ENCODE results near the gene TKTL1. TPM values are rescaled to one million over a fixed set of nuclear protein-coding genes. Genes with fewer than 3 reads are reported as not detected.

Gene TKTL1
- total RNA-seq, 1 donor from 2014 or later: 22.4 TPM

- no peak for DNase-seq (ENCODE audit: low spot score)
Measured at GRCh38 chrX:154359362-154360154, 64.0 kb downstream of the TKTL1 start.

- no peak for DNase-seq (ENCODE audit: low spot score)
Measured at GRCh38 chrX:154360155-154360713, 64.6 kb downstream of the TKTL1 start.

DNA sequence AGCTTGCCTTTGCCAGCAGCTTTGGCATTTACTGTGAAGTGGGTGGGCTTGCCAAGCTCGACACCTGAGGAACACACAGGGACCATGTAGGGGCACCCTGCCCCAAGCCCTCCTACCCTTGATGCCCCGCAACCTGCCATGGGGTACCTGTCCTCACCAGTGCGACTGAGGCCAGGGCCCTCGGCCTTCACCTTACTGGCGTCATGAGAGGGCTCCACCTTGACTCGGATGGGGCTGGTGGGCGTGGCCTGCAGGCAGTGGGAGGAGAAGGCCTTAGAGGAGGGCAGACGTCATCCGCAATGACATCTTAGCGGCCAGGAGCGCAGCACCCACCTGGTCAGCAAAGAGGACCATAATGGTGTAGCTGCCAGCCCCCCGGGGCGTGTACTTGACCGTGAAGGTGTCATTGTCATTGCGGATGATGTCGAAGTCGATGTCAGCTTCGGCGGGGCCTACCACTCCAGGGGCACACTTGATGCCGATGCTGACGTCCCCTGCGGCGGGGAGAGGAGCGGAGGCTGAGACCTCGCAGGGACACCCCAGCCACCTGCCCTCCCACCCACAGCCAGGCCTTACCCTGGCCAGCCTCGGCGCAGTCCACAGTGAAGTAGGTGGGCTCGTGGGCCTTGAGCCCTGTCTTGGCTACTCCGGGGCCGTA is 66.6 kb downstream of the TKTL1 start:
- no peak for DNase-seq (ENCODE audit: low spot score)

- DNase-seq (ENCODE audit: low spot score): no peak
Measured at GRCh38 chrX:154363706-154364439, 68.3 kb downstream of the TKTL1 start.

GRCh38 chrX:154365052-154365600 is 69.5 kb downstream of the TKTL1 start:
- DNase-seq (ENCODE audit: low spot score): no peak

- no peak for DNase-seq (ENCODE audit: low spot score)
Measured at GRCh38 chrX:154365997-154366665, 70.5 kb downstream of the TKTL1 start.

DNA sequence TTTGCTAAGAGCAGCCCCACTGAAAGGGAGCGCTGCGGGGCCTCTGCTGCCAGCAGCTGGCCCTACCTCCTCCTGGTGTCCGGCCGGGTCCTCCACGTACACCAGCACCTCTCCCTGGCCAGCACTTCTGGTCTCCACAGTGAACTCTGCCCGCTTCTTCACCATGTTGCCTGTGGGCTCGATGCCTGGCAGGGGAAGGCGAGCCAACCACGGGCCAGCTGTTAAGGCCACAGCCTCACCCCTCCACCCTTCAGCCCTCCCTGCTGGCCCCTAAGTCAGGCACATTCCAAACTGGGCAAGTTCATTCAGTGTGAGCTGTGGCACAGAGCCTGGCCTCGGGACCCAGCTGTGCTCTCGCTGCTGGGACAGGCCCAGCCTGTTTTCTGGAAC is 71.1 kb downstream of the TKTL1 start:
- DNase-seq (ENCODE audit: low spot score): no peak

- no peak for DNase-seq (ENCODE audit: low spot score)
Measured at GRCh38 chrX:154367474-154368308, 72.1 kb downstream of the TKTL1 start.

GRCh38 chrX:154368630-154369448 is 73.2 kb downstream of the TKTL1 start:
- DNase-seq (ENCODE audit: low spot score): peak; percentile 91

GRCh38 chrX:154369449-154370299 is 74.1 kb downstream of the TKTL1 start:
- peak; percentile 94 for DNase-seq (ENCODE audit: low spot score)

GRCh38 chrX:154370300-154371016 is 74.9 kb downstream of the TKTL1 start:
- DNase-seq (ENCODE audit: low spot score): no peak

DNA sequence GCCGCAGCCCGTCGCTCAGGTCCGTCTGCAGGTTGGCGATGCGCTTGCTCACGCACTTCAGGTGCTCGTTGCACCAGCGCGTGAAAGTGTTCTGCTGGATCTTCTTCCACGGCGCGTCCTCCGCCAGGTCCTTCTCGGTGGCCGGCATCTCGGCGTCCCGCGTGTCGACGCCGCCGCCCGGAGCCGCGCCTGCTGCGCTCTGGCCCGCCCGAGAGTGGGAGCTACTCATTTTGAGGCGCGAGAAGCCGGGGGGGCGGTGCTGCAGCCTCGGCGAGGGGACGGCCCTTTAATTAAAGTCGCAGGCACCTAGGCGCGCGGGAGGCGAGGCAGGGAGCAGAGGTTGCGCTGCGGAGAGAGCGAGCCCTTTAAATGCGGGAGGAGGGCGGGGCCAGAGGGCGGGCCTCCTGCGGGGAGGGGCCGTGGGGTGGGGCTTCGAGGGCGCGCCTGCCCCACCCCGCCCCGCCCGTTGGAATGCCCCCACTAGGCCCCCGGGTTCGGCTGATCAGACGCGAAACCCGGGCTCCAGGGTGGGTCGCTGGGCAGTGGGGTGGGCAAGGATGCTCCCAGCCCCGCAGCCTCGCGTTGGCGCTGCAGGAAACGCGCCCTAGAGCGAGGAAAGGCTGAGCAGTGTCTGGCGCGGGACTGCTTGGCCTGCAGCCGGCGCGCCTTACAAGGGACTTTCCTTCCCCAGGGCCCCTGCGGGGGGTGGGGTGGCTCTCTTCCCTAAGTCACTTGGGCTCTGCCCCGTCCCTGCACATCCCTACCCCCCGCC is 75.6 kb downstream of the TKTL1 start:
- peak; percentile 95 for DNase-seq (ENCODE audit: low spot score)

DNA sequence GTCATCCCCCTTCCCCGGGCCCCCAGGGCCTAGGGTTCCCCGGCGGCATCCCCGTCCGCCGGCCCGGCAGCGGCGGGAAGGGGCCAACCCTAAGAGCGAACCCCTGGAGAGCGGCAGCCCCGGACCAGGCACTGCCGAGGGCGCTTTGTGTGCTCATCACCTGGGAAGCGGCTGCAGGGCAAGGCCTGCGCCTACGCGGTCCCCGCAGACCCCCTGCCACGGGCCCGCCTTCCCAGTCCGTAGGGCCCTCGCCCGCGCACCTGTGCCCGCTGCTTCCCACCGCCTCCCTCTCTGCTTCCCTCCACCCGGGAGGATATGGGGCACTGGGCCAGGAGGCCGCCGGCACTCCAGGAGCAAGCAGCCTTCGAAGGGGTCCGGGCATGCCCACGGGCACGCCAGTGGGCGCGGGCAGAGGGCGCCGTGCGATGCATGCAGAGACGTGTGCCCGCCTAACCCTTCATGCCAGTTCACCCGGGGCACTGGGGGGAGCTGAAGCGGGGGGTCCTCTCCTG is 76.2 kb downstream of the TKTL1 start:
- DNase-seq (ENCODE audit: low spot score): no peak

GRCh38 chrX:154372612-154373022 is 77.0 kb downstream of the TKTL1 start:
- peak; percentile 42 for DNase-seq (ENCODE audit: low spot score)

- DNase-seq (ENCODE audit: low spot score): peak; percentile 90
Measured at GRCh38 chrX:154373340-154374306, 78.0 kb downstream of the TKTL1 start.
